ENCODE results near the gene LIPM.

DNA sequence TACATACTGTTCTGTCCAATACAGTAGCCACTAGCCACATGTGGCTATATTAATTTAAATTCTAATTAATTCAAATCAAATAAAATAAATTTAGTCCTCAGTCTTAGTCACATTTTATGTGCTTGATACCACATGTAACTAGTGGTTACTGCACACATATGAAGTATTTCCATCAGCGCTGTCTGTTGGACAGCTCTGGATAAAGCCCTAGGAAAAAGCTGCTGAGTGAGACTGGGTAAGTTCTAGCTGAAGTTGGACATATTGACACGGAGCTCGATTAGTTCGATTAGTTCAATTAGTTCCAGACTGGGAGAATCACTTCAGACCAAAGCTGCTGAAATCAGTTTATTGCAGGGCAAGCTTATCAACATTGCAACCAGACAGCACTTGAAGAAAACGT, 15.1 kb upstream of the LIPM start:
- TF ChIP-seq TAF1 (IDR thresholded peaks at IDR 0.05; ENCODE audit: low read depth, low read length) (no peak), POLR2AphosphoS5 (IDR thresholded peaks at IDR 0.05; ENCODE audit: low read depth, low read length) (no peak), POLR2A (IDR thresholded peaks at IDR 0.05; ENCODE audit: low read depth, low read length) (no peak)

All from GM12891 (cell line).